NCI-H1694 (cell line): Measurements from ENCODE around the gene NEXMIF.
"Not testable (repeated sequence)": the region's sequence is repeated elsewhere in the genome, so short reads cannot be mapped to it uniquely, and the experiment has no call there.

Experiments
- DNase-seq: peaks from one replicate; lab custom pipeline; 2025; lab: John Stamatoyannopoulos, UW

Gene NEXMIF

DNA sequence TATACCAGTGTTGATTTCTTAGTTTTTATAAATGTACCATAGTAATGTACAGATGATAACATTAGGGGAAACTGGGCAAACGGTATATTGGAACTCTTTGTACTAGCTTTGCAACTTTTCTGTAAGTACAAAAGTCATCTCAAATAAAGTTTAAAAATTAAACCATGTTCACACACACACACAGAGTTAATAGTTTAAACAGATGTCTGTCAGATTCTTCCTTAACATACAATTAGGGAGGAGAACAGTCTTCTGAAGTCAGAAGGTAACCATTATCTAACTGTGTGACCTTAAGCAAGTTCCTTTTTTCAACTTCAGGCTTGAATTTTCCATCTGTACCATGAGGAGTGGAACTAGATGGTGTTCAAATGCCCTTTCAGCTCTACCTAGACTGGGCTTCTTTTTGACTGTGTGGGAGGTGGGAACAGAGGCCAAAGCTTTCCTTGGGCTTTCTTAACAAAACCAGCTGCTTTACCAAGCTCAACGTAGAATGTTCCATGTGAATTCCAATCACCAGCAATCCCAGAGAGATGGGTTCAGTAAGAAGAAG lies 127.8 kb downstream of the NEXMIF start:
- no peak for DNase-seq

DNA sequence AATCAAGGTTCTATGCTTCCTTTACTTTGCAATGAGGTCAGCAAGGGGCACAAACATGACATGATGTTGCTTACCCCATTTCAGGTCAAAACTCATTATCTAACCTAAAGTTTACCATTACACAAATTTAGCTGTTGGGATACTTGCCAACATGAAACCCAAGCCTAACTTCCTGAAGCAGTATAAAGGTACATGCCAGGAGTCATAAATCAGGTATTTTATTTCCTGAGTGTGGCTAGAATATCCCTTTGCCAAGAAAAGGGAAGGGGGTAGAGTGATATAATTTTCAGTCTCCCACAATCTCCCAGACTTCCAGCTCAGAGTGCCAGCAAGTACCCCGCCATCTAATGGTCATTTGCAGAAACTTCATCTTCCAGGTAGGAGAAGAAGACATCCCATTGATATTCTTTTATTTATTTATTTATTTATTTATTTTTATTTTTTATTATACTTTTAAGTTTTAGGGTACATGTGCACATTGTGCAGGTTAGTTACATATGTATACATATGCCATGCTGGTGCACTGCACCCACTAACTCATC lies 136.6 kb downstream of the NEXMIF start:
- no peak for DNase-seq

DNA sequence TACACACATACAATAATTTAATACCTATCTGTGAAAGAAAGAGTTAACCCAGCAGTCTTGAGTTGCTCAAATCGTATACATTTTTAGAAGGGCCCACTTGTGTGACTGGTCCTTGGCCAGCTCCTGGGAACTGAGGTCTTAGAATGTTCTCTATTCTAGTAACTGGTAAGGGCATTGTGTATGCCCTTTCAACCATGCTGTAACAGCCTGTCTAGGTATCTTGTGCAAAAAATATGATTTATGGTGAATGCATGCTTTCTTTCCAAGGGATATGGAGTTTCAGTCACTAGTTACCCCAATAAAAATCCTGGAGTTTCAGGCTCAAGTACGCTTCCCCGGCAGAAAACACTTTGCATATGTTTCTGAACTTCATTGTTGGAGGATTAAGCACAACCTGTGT lies 140.6 kb downstream of the NEXMIF start:
- DNase-seq, result no peak

DNA sequence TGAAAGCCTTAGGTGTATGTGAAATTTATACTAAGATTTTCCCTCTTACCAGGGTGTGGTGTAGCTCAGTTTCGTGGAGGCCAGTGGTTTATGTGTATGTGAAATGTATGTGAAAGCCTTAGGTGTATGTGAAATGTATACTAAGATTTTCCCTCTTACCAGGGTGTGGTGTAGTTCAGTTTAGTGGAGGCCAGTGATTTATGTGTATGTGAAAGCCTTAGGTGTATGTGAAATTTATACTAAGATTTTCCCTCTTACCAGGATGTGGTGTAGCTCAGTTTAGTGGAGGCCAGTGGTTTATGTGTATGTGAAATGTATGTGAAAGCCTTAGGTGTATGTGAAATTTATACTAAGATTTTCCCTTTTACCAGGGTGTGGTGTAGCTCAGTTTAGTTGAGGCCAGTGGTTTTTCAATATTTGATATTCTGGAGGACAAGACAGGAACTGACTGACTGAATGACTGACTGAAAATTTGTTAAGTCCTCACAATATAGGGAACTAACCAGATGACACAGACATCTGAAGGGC lies 143.7 kb downstream of the NEXMIF start:
- no peak for DNase-seq

DNA sequence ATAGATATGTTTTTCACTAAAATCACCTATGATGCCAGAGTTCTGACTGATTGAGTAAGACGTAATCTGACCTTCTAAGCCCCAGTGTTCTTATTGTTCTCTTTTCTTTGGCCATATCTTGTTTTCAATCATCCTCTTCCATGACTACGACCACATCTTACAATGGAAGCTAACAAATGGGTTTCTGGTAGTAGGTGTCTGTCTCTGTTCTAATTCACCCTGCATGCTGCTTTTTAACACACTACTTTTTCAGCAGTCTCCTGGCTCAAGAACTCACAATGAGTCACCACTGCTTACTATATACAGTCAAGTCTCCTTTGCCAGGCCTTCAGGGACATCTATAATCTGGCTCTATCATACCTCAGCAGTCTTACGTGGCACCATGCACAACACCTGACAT lies 146.1 kb downstream of the NEXMIF start:
- no peak for DNase-seq

DNA sequence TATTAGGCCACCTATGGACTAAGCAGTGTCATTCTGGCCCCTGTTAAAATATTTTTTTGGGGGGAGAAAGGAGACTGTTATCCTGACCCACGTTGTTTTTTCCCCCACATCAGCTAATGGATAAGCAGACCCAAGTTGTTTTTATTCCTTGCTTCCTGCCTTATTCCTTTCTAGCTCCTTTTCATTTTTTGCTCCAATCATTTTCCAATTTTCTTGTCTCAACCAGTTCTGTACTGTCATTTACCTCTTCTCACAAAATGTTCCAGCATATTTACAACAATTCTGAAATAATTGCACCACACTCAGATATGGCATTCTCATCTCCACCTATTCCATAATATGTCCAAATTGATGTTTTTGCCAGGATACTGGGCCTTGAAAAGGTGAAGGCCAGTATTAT lies 150.3 kb downstream of the NEXMIF start:
- no peak for DNase-seq

DNA sequence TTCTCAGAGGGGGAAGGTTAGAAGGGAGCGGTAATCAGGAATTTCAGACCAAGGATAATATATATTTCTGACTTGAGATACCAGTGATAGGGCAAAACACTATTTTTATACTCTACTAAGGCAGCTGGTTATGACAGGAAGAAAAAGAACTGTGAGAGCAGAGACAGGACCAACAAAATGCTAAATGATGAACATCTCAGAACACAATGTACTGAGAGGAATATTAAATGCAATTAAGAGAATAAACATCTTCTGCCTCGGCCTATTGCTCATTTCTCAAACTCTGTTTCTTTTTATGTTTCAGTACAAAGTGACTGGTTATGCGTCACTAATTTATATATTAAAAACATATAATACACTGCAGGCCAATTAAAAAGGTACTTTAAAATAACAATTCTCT lies 188.8 kb downstream of the NEXMIF start:
- DNase-seq, result no peak

DNA sequence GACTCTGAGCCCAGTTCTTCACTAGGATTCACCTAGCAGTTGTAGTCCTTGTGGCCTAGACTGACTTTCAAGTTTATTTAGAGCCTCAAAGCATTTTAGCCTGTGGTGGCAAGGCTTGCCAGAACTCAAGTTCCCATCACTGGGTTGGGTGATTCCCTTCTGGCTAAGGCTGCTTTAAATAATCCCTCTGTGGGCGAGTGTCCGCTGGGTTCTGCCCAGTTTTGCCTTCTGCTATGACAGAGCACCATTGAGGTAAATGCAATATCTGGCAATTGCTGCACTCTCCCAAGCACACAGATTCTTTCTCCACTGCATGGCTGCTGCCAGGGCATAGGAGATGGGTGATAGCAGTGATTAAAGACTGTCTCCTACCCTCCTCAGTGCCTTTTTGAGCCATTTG lies 220.0 kb downstream of the NEXMIF start:
- DNase-seq, result no peak

DNA sequence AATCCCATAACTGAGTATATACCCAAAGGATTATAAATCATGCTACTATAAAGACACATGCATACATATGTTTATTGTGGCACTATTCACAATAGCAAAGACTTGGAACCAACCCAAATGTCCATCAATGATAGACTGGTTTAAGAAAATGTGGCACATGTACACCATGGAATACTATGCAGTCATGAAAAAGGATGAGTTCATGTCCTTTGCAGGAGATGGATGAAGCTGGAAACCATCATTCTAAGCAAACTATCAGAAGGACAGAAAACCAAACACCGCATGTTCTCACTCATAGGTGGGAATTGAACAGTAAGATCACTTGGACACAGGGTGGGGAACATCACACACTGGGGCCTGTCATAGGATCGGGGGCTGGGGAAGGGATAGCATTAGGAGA lies 223.9 kb downstream of the NEXMIF start:
- DNase-seq, result not testable (repeated sequence)

DNA sequence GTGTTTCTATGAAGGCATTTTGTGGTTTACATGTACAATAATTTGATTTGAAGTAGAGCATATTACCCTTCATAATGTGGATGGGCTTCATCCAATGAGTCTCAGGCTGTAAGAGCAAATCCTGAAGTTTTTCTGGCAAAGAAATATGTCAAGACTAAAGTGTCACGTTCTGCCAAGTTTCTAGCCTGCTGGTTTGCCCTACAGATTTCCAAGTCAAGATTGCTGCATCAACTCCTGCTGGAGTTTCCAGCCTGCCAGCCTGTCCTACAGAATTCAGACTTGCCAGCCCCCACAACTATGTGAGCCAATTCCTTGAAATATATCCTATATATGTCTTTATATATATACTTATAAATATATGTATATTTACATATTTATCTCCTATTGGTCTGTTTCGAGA lies 240.8 kb downstream of the NEXMIF start:
- no peak for DNase-seq
